GM10847 (cell line): ENCODE measurements around the gene C17orf50.

Experiments
- POLR2A ChIP-seq: IDR thresholded peaks from 2 replicates; pipeline ENCODE4 v1.6.1; 2011; ENCODE audit not compliant: insufficient read length; ENCODE audit errors: extremely low read depth

C17orf50 gene

GRCh38 chr17:35760587-35760986 is at the start of gene C17orf50:
Gene C17orf50 (plus strand): TSS chr17:35760887. CDS start chr17:35760942, 55 bp downstream.
- no peak for TF ChIP-seq POLR2A

- no peak for TF ChIP-seq POLR2A
Observed at GRCh38 chr17:35710950-35711349, 49.7 kb upstream of the C17orf50 start.

GRCh38 chr17:35713069-35713728 is 47.5 kb upstream of the C17orf50 start:
- no peak for TF ChIP-seq POLR2A

- no peak for TF ChIP-seq POLR2A
Observed at GRCh38 chr17:35714988-35715387, 45.7 kb upstream of the C17orf50 start.

- no peak for TF ChIP-seq POLR2A
Observed at GRCh38 chr17:35715416-35715815, 45.3 kb upstream of the C17orf50 start.

- TF ChIP-seq POLR2A, result no peak
Observed at GRCh38 chr17:35716173-35716572, 44.5 kb upstream of the C17orf50 start.

GRCh38 chr17:35716897-35717465 is 43.7 kb upstream of the C17orf50 start:
- TF ChIP-seq POLR2A, result no peak

GRCh38 chr17:35717475-35717874 is 43.2 kb upstream of the C17orf50 start:
- no peak for TF ChIP-seq POLR2A

- no peak for TF ChIP-seq POLR2A
Observed at GRCh38 chr17:35723735-35724134, 37.0 kb upstream of the C17orf50 start.

- TF ChIP-seq POLR2A, result no peak
Observed at GRCh38 chr17:35725058-35725457, 35.6 kb upstream of the C17orf50 start.

- TF ChIP-seq POLR2A, result no peak
Observed at GRCh38 chr17:35725802-35726126, 34.9 kb upstream of the C17orf50 start.

GRCh38 chr17:35726127-35726952 is 34.3 kb upstream of the C17orf50 start:
- TF ChIP-seq POLR2A, result no peak

- TF ChIP-seq POLR2A, result no peak
Observed at GRCh38 chr17:35726953-35727460, 33.7 kb upstream of the C17orf50 start.

- no peak for TF ChIP-seq POLR2A
Observed at GRCh38 chr17:35727635-35728034, 33.1 kb upstream of the C17orf50 start.

GRCh38 chr17:35728551-35728950 is 32.1 kb upstream of the C17orf50 start:
- TF ChIP-seq POLR2A, result no peak

- TF ChIP-seq POLR2A, result no peak
Observed at GRCh38 chr17:35729405-35729833, 31.3 kb upstream of the C17orf50 start.
